GM23338 (cell line): ENCODE results near the gene RCBTB1. TPM values are rescaled to one million over a fixed set of nuclear protein-coding genes. Genes with fewer than 3 reads are reported as not detected.

Experiments
- ATAC-seq: fragments of 200-7000 bp; cut with Tn5 transposase; 3 replicates; pipeline ENCODE4 v1.9.1; 2020
- DNase-seq: peaks from one replicate; pipeline ENCODE4 v3.0.0-alpha.2; 2015; ENCODE audit warnings: low spot score
- H2AFZ ChIP-seq: fragments of 200-600 bp; sonication (generic); 2 replicates; pipeline ENCODE4 v1.8.0; 2016; ENCODE audit warnings: antibody characterized with exemption, mild to moderate bottlenecking, moderate library complexity
- H3F3A ChIP-seq: fragments of 200-600 bp; sonication (generic); replicated peaks from 2 replicates; pipeline ENCODE4 v1.8.0; 2017; ENCODE audit warnings: antibody characterized with exemption, mixed run types, low read depth
- H3K27ac ChIP-seq: fragments of 200-600 bp; sonication (generic); 2 replicates; pipeline ENCODE4 v1.6.1; 2016; ENCODE audit warnings: low read depth
- H3K27me3 ChIP-seq: fragments of 200-600 bp; sonication (generic); 2 replicates; pipeline ENCODE4 v1.8.0; 2016; ENCODE audit warnings: mild to moderate bottlenecking, mixed run types, moderate library complexity; ENCODE audit not compliant: insufficient read depth
- H3K36me3 ChIP-seq: fragments of 200-600 bp; sonication (generic); 2 replicates; pipeline ENCODE4 v1.8.0; 2016; ENCODE audit warnings: mild to moderate bottlenecking; ENCODE audit not compliant: insufficient read depth
- H3K4me1 ChIP-seq: fragments of 200-600 bp; sonication (generic); 2 replicates; pipeline ENCODE4 v1.8.0; 2016; ENCODE audit warnings: mild to moderate bottlenecking, moderate library complexity; ENCODE audit not compliant: insufficient read depth
- H3K4me2 ChIP-seq: fragments of 200-600 bp; sonication (generic); 2 replicates; pipeline ENCODE4 v1.7.1; 2017; ENCODE audit warnings: mixed run types
- H3K4me3 ChIP-seq: fragments of 200-600 bp; sonication (generic); 2 replicates; pipeline ENCODE4 v1.6.1; 2016; ENCODE audit warnings: mixed run types
- H3K79me2 ChIP-seq: fragments of 200-600 bp; sonication (generic); replicated peaks from 2 replicates; pipeline ENCODE4 v1.8.0; 2017; ENCODE audit warnings: mild to moderate bottlenecking; ENCODE audit not compliant: insufficient read depth
- H3K9me2 ChIP-seq: fragments of 200-600 bp; sonication (generic); 2 replicates; pipeline ENCODE4 v1.8.0; 2017; ENCODE audit not compliant: insufficient read depth
- H4K20me1 ChIP-seq: fragments of 200-600 bp; sonication (generic); replicated peaks from 2 replicates; pipeline ENCODE4 v1.8.0; 2017; ENCODE audit warnings: mild to moderate bottlenecking; ENCODE audit not compliant: insufficient read depth
- H3K27ac Mint-ChIP-seq: 2 replicates; pipeline ENCODE4 v1.8.0; 2020; ENCODE audit warnings: inconsistent platforms, mild to moderate bottlenecking, moderate library complexity, mixed read lengths
- H3K27me3 Mint-ChIP-seq: 3 replicates; pipeline ENCODE4 v1.8.0; 2022; ENCODE audit warnings: low read depth, mild to moderate bottlenecking, moderate library complexity, mixed read lengths, inconsistent platforms; ENCODE audit not compliant: insufficient read depth, poor library complexity
- H3K36me3 Mint-ChIP-seq: 3 replicates; pipeline ENCODE4 v1.8.0; 2021; ENCODE audit warnings: low read depth, mild to moderate bottlenecking, inconsistent platforms, moderate library complexity, mixed read lengths
- H3K4me1 Mint-ChIP-seq: 3 replicates; pipeline ENCODE4 v1.8.0; 2020; ENCODE audit warnings: mild to moderate bottlenecking, inconsistent platforms, mixed read lengths
- H3K4me3 Mint-ChIP-seq: 3 replicates; pipeline ENCODE4 v1.8.0; 2021; ENCODE audit warnings: moderate library complexity, mild to moderate bottlenecking, inconsistent platforms, mixed read lengths
- H3K9me3 Mint-ChIP-seq: 3 replicates; pipeline ENCODE4 v1.8.0; 2020; ENCODE audit warnings: moderate library complexity, mild to moderate bottlenecking, inconsistent platforms, mixed read lengths
- CREB1 ChIP-seq: fragments of 250-450 bp; sonication (Bioruptor Pico); IDR thresholded peaks from 2 replicates; pipeline ENCODE4 v1.5.0; 2020; ENCODE audit warnings: low read depth, mild to moderate bottlenecking, moderate library complexity
- EZH2 ChIP-seq: fragments of 200-600 bp; sonication (generic); IDR thresholded peaks from one replicate; pipeline ENCODE4 v1.8.0; 2017; ENCODE audit warnings: antibody characterized with exemption, mild to moderate bottlenecking, low read depth; ENCODE audit not compliant: unreplicated experiment
- EZH2phosphoT487 ChIP-seq: fragments of 200-600 bp; sonication (generic); IDR thresholded peaks from one replicate; pipeline ENCODE4 v1.8.1; 2018; ENCODE audit warnings: antibody characterized with exemption; ENCODE audit not compliant: unreplicated experiment
- JUNB ChIP-seq: IDR thresholded peaks from one replicate; pipeline ENCODE4 v1.6.1; 2016; ENCODE audit warnings: antibody characterized with exemption; ENCODE audit not compliant: unreplicated experiment
- NANOG ChIP-seq: IDR thresholded peaks from 2 replicates; pipeline ENCODE4 v1.6.1; 2016; ENCODE audit warnings: antibody characterized with exemption, borderline replicate concordance
- POLR2AphosphoS5 ChIP-seq: IDR thresholded peaks from 2 replicates; pipeline ENCODE4 v1.6.1; 2016; ENCODE audit warnings: antibody characterized with exemption, low read depth
- STAT1 ChIP-seq: IDR thresholded peaks from one replicate; pipeline ENCODE4 v1.6.1; 2016; ENCODE audit warnings: antibody characterized with exemption; ENCODE audit not compliant: unreplicated experiment
- ZNF331 ChIP-seq: fragments of 250-450 bp; sonication (Bioruptor Pico); IDR thresholded peaks from 2 replicates; pipeline ENCODE4 v1.5.0; 2020; ENCODE audit warnings: low read depth, mild to moderate bottlenecking, moderate library complexity
- polyA plus RNA-seq: library from polyadenylated mRNA; unstranded; fragments of >200 nt; fragmentation: Nextera tagmentation; extraction: Ambion mirVana; gene quantifications from 2 replicates; pipeline ENCODE4 v1.2.1, GENCODE V29; 2016
- total RNA-seq: library from RNA; depleted of rRNA; stranded (reverse); fragments of >200 nt; shearing (Covaris generic); gene quantifications from 2 replicates; pipeline ENCODE4 v1.2.3, GENCODE V29; 2014
- TF ChIP-seq, protein P1 (sequence below), 2 experiments: fragments of 200-600 bp in 1 of 2; sonication (generic) in 1 of 2; conservative IDR thresholded peaks; 2 replicates each; pipeline versions ENCODE4 v1.5.1 to v1.6.1; 2016 to 2017; ENCODE audit warnings: antibody characterized with exemption in 2 of 2, low read depth in 2 of 2, mild to moderate bottlenecking in 2 of 2, moderate library complexity in 1 of 2
- TF ChIP-seq, protein P2 (sequence below): fragments of 250-450 bp; sonication (Bioruptor Pico); IDR thresholded peaks from 2 replicates; pipeline ENCODE4 v1.5.0; 2020; ENCODE audit warnings: mild to moderate bottlenecking, moderate library complexity
- TF ChIP-seq, protein P3 (sequence below): IDR thresholded peaks from 2 replicates; pipeline ENCODE4 v1.6.1; 2016; ENCODE audit warnings: antibody characterized with exemption

The RCBTB1 gene
- total and polyA plus RNA-seq, 2 experiments from 2014 or later: 10.8 to 33.5 TPM

DNA sequence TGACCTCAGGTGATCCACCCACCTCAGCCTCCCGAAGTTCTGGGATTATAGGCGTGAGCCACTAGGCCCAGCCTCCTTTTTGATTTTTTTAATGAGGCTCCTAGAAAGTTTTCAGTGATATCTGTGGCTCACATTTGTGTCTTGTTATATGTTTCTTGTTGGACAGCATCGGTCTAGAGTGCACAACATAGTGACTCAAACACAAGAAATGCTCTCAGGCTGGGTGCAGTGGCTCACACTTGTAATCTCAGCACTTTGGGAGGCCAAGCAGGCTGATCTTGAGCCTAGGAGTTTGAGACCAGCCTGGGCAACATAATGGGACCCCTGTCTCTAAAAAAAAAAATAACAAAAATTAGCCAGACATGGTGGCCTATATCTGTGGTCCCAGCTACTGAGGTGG is 81.4 kb downstream of the RCBTB1 start:
- Mint-ChIP-seq H3K4me1 (peaks cover 2% of the 10 kb centered on the region; the same call in 1 of the 3 replicates), H3K4me3 (no peak overlapping the region), H3K27ac (no peak overlapping the region), H3K36me3 (no peaks in the 10 kb centered on the region), H3K9me3 (no peaks in the 10 kb centered on the region), H3K27me3 (no peaks in the 10 kb centered on the region)
- no peaks in the 10 kb centered on the region for H3F3A ChIP-seq
- no peak overlapping the region for H3K27ac ChIP-seq
- no peaks in the 10 kb centered on the region for H3K9me2 ChIP-seq
- H3K4me2 ChIP-seq: no peak overlapping the region
- H3K4me3 ChIP-seq: no peak overlapping the region
- ATAC-seq: no peak
- H3K4me1 ChIP-seq: no peaks in the 10 kb centered on the region
- TF ChIP-seq, protein P1, sequence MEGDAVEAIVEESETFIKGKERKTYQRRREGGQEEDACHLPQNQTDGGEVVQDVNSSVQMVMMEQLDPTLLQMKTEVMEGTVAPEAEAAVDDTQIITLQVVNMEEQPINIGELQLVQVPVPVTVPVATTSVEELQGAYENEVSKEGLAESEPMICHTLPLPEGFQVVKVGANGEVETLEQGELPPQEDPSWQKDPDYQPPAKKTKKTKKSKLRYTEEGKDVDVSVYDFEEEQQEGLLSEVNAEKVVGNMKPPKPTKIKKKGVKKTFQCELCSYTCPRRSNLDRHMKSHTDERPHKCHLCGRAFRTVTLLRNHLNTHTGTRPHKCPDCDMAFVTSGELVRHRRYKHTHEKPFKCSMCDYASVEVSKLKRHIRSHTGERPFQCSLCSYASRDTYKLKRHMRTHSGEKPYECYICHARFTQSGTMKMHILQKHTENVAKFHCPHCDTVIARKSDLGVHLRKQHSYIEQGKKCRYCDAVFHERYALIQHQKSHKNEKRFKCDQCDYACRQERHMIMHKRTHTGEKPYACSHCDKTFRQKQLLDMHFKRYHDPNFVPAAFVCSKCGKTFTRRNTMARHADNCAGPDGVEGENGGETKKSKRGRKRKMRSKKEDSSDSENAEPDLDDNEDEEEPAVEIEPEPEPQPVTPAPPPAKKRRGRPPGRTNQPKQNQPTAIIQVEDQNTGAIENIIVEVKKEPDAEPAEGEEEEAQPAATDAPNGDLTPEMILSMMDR (conservative IDR thresholded peaks at IDR 0.05; ENCODE audit: low read depth in 2 of 2): no peak
- TF ChIP-seq ZNF331 (CRISPR knock-in tag): no peak
- no peak overlapping the region for H2AFZ ChIP-seq
- no peaks in the 10 kb centered on the region for H4K20me1 ChIP-seq
- H3K79me2 ChIP-seq: no peaks in the 10 kb centered on the region
- H3K36me3 ChIP-seq: no peaks in the 10 kb centered on the region
- H3K27me3 ChIP-seq: no peaks in the 10 kb centered on the region
- no peak for DNase-seq

DNA sequence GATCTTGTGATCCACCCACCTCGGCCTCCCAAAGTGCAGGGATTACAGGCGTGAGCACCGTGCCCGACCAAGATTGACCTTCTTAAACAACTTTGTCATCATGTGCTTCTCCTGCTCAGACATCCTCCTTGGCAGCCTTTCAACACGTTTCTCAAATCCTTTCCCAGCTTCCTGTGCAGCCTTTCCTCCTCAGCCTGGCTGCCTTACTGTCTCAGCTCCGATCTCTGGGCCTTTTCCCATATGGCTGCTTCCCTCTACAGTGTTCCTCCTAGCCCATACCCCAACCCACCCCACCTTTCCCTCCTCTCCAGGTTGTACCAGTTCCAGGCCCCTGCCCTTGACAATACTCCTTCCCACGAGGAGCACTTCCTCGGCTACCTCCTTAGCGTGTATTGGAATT is 82.4 kb downstream of the RCBTB1 start:
- no peaks in the 10 kb centered on the region for H3K27me3 ChIP-seq
- H3K27ac ChIP-seq: no peak overlapping the region
- no peaks in the 10 kb centered on the region for H3K4me1 ChIP-seq
- no peaks in the 10 kb centered on the region for H3F3A ChIP-seq
- TF ChIP-seq NANOG: no peak
- TF ChIP-seq, protein P2, sequence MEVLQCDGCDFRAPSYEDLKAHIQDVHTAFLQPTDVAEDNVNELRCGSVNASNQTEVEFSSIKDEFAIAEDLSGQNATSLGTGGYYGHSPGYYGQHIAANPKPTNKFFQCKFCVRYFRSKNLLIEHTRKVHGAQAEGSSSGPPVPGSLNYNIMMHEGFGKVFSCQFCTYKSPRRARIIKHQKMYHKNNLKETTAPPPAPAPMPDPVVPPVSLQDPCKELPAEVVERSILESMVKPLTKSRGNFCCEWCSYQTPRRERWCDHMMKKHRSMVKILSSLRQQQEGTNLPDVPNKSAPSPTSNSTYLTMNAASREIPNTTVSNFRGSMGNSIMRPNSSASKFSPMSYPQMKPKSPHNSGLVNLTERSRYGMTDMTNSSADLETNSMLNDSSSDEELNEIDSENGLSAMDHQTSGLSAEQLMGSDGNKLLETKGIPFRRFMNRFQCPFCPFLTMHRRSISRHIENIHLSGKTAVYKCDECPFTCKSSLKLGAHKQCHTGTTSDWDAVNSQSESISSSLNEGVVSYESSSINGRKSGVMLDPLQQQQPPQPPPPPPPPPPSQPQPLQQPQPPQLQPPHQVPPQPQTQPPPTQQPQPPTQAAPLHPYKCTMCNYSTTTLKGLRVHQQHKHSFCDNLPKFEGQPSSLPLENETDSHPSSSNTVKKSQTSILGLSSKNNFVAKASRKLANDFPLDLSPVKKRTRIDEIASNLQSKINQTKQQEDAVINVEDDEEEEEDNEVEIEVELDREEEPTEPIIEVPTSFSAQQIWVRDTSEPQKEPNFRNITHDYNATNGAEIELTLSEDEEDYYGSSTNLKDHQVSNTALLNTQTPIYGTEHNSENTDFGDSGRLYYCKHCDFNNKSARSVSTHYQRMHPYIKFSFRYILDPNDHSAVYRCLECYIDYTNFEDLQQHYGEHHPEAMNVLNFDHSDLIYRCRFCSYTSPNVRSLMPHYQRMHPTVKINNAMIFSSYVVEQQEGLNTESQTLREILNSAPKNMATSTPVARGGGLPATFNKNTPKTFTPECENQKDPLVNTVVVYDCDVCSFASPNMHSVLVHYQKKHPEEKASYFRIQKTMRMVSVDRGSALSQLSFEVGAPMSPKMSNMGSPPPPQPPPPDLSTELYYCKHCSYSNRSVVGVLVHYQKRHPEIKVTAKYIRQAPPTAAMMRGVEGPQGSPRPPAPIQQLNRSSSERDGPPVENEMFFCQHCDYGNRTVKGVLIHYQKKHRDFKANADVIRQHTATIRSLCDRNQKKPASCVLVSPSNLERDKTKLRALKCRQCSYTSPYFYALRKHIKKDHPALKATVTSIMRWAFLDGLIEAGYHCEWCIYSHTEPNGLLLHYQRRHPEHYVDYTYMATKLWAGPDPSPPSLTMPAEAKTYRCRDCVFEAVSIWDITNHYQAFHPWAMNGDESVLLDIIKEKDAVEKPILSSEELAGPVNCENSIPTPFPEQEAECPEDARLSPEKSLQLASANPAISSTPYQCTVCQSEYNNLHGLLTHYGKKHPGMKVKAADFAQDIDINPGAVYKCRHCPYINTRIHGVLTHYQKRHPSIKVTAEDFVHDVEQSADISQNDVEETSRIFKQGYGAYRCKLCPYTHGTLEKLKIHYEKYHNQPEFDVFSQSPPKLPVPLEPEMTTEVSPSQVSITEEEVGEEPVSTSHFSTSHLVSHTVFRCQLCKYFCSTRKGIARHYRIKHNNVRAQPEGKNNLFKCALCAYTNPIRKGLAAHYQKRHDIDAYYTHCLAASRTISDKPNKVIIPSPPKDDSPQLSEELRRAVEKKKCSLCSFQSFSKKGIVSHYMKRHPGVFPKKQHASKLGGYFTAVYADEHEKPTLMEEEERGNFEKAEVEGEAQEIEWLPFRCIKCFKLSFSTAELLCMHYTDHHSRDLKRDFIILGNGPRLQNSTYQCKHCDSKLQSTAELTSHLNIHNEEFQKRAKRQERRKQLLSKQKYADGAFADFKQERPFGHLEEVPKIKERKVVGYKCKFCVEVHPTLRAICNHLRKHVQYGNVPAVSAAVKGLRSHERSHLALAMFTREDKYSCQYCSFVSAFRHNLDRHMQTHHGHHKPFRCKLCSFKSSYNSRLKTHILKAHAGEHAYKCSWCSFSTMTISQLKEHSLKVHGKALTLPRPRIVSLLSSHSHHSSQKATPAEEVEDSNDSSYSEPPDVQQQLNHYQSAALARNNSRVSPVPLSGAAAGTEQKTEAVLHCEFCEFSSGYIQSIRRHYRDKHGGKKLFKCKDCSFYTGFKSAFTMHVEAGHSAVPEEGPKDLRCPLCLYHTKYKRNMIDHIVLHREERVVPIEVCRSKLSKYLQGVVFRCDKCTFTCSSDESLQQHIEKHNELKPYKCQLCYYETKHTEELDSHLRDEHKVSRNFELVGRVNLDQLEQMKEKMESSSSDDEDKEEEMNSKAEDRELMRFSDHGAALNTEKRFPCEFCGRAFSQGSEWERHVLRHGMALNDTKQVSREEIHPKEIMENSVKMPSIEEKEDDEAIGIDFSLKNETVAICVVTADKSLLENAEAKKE: no peak
- no peak for TF ChIP-seq POLR2AphosphoS5
- TF ChIP-seq, protein P1 (conservative IDR thresholded peaks at IDR 0.05; ENCODE audit: low read depth in 2 of 2): no peak
- TF ChIP-seq, protein P3, sequence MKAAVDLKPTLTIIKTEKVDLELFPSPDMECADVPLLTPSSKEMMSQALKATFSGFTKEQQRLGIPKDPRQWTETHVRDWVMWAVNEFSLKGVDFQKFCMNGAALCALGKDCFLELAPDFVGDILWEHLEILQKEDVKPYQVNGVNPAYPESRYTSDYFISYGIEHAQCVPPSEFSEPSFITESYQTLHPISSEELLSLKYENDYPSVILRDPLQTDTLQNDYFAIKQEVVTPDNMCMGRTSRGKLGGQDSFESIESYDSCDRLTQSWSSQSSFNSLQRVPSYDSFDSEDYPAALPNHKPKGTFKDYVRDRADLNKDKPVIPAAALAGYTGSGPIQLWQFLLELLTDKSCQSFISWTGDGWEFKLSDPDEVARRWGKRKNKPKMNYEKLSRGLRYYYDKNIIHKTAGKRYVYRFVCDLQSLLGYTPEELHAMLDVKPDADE: no peak
- no peak for TF ChIP-seq EZH2
- TF ChIP-seq EZH2phosphoT487: no peak
- no peak for TF ChIP-seq JUNB
- no peak for TF ChIP-seq STAT1
- TF ChIP-seq CREB1 (CRISPR knock-in tag): no peak
- no peaks in the 10 kb centered on the region for H4K20me1 ChIP-seq
- ATAC-seq (no peak), DNase-seq (no peak)
- Mint-ChIP-seq H3K4me3 (no peak overlapping the region), H3K27ac (no peak overlapping the region), H3K27me3 (peaks cover under 1% of the 10 kb centered on the region), H3K36me3 (no peaks in the 10 kb centered on the region), H3K4me1 (peaks cover 2% of the 10 kb centered on the region; the same call in 1 of the 3 replicates), H3K9me3 (no peaks in the 10 kb centered on the region)
- H3K4me2 ChIP-seq: no peak overlapping the region
- H2AFZ ChIP-seq: no peak overlapping the region
- H3K4me3 ChIP-seq: no peak overlapping the region
- H3K36me3 ChIP-seq: no peaks in the 10 kb centered on the region
- H3K9me2 ChIP-seq: no peaks in the 10 kb centered on the region
- H3K79me2 ChIP-seq: no peaks in the 10 kb centered on the region
